ENCODE measurements around the gene SPATA24.
"Not testable (repeated sequence)": the region's sequence is repeated elsewhere in the genome, so short reads cannot be mapped to it uniquely, and the experiment has no call there.

The SPATA24 gene

GRCh38 chr5:139415869-139416268, 12.0 kb upstream of the SPATA24 start:
- no peak for DNase-seq

GRCh38 chr5:139415221-139415861, 11.5 kb upstream of the SPATA24 start:
- DNase-seq: no peak

GRCh38 chr5:139414581-139415130, 10.8 kb upstream of the SPATA24 start:
- DNase-seq: no peak

GRCh38 chr5:139413963-139414362, 10.1 kb upstream of the SPATA24 start:
- DNase-seq: no peak

- no peak for DNase-seq
Measured at GRCh38 chr5:139413153-139413552, 9.3 kb upstream of the SPATA24 start.

- no peak for DNase-seq
Measured at GRCh38 chr5:139410993-139411828, 7.3 kb upstream of the SPATA24 start.

GRCh38 chr5:139410121-139410992, 6.5 kb upstream of the SPATA24 start:
- DNase-seq: no peak

- not testable (repeated sequence) for DNase-seq
Measured at GRCh38 chr5:139409116-139409515, 5.2 kb upstream of the SPATA24 start.

- DNase-seq: no peak
Measured at GRCh38 chr5:139408191-139408590, 4.3 kb upstream of the SPATA24 start.

GRCh38 chr5:139407517-139407916, 3.6 kb upstream of the SPATA24 start:
- no peak for DNase-seq

GRCh38 chr5:139406963-139407362, 3.1 kb upstream of the SPATA24 start:
- no peak for DNase-seq

- DNase-seq: no peak
Measured at GRCh38 chr5:139404484-139404840, 573 bp upstream of the SPATA24 start.

- DNase-seq: no peak
Measured at GRCh38 chr5:139403418-139403786, 487 bp downstream of the SPATA24 start.

GRCh38 chr5:139402561-139403158, 1.2 kb downstream of the SPATA24 start:
- peak; percentile 32 for DNase-seq

- DNase-seq: no peak
Measured at GRCh38 chr5:139401546-139401945, 2.3 kb downstream of the SPATA24 start.

GRCh38 chr5:139399501-139400121, 4.3 kb downstream of the SPATA24 start:
- DNase-seq: no peak

- no peak for DNase-seq
Measured at GRCh38 chr5:139397921-139398320, 6.0 kb downstream of the SPATA24 start.

- DNase-seq: no peak
Measured at GRCh38 chr5:139396691-139397090, 7.2 kb downstream of the SPATA24 start.

GRCh38 chr5:139395844-139396640, 7.8 kb downstream of the SPATA24 start:
- DNase-seq: no peak

GRCh38 chr5:139394654-139395566, 9.0 kb downstream of the SPATA24 start, which contains the start of gene PROB1:
Gene PROB1 (minus strand): TSS chr5:139395104. CDS start chr5:139395081, 23 bp downstream.
- DNase-seq: no peak
